ENCODE measurements around the gene TMEM204. TPM values are rescaled to one million over a fixed set of nuclear protein-coding genes. Genes with fewer than 3 reads are reported as not detected.

Gene TMEM204
- total RNA-seq, 2 experiments from 2014 or later, result 12.6 to 17.5 TPM

DNA sequence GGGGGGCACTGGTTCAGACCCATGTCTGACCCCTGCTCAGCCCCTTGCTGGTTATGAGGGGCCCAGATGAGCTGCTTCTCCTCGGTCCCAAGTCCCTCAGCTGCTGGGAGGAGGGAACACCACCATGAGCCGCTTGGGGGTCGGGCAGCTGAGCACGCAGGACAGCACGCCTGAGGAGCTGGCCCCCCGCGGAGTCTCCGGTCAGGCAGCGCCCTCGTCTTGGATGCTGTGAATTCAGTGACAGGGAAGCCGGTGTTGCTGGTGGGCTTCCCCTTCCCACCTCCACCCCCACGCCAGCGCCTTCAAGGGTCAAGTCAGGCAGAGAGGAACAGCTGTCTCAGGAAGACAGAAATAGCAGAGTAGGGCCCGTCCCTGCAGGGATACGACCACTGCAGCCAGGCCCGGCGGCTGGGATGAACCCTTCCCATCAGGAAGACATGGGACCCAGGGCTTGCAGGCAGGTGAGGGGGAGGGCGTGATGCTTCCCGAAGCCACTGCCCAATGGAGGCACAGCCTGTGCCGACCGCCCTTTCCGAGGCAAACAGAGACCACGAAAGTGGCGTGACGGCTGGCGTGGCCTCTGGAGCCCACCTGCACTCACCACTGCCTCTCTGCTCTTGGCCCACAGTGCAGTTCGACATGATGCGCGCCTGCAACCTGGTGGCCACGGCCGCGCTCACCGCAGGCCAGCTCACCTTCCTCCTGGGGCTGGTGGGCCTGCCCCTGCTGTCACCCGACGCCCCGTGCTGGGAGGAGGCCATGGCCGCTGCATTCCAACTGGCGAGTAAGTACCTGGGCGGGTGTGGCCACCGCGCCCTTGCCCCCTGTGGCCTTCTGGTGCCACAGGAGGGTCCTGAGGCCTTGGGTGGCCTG is 8.1 kb downstream of the TMEM204 start:
- Mint-ChIP-seq H3K4me1 (peaks cover 82% of the 10 kb centered on the region), H3K4me3 (no peak overlapping the region), H3K9me3 (ENCODE audit: low read depth) (no peaks in the 10 kb centered on the region), H3K36me3 (ENCODE audit: low read depth) (peaks cover 44% of the 10 kb centered on the region), H3K27ac (peak overlapping the region; percentile 51), H3K27me3 (no peaks in the 10 kb centered on the region)
- ATAC-seq (no peak), DNase-seq (no peak)
- intact Hi-C loops (cut with DNase I, micrococcal nuclease), result loop anchor here (2.0 to 10.0 kb wide), 5 partner anchors 121 to 233 kb away; partner anchors contain the start of genes EME2 (in 1 of the 2), MAPK8IP3 (in 1 of the 2), MRPS34 (in 1 of the 2) and UBE2I (in 1 of the 2)
- ChIA-PET POLR2A (no interaction called here), CTCF (interaction anchor here (0.5 kb wide), 1 partner anchor 267 kb away, joined by 3 read pairs; no protein-coding TSS in a partner anchor)

DNA sequence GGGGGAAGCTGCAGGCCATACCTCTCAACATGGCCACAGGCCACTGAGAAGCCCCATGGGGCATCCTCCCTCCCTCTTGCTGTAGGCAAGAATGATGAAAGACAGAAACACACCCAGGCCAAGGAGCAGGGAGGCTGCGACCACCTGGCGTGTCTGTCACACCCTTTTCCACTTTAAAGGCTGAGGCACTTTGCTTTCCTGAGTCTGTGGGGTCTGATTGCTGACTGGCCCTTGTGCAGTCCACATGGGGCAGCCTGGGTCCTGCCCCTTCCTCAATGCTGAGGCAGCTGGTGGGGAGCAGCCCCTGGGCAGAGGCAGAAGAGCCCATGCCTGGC is 8.7 kb downstream of the TMEM204 start:
- peak overlapping the region; percentile 99 for H3K27ac Mint-ChIP-seq
- ATAC-seq, result no peak
- intact Hi-C loops (cut with DNase I, micrococcal nuclease), result loop anchor here (2.0 to 10.0 kb wide), 5 partner anchors 121 to 233 kb away; partner anchors contain the start of genes EME2 (in 1 of the 2), MAPK8IP3 (in 1 of the 2), MRPS34 (in 1 of the 2) and UBE2I (in 1 of the 2)
- peaks cover 82% of the 10 kb centered on the region for H3K4me1 Mint-ChIP-seq
- H3K27me3 Mint-ChIP-seq, result no peaks in the 10 kb centered on the region
- ChIA-PET POLR2A (no interaction called here), CTCF (interaction anchor here (0.5 kb wide), 1 partner anchor 268 kb away, joined by 3 read pairs; no protein-coding TSS in a partner anchor)
- no peaks in the 10 kb centered on the region for H3K9me3 Mint-ChIP-seq (ENCODE audit: low read depth)
- DNase-seq, result no peak
- H3K4me3 Mint-ChIP-seq, result no peak overlapping the region
- H3K36me3 Mint-ChIP-seq (ENCODE audit: low read depth), result peaks cover 42% of the 10 kb centered on the region

DNA sequence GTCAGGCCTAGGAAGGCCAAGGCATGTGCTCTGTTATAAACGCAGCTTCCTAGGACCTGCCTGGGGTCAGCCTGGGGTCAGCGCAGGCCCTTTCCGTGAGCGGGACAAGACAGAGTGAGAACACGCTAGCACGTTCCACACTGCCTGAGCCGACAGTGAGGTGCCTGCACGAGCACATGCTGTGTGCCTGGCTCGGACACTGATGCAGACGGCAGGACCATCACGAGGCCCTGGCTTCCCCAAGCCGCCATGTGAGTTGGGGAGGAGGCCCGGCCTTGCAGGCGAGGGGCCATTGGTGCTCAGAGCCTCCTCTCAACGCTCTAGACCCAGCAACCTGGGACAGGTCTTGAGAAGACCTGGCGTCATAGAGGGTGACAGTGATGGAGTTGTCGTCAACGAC is 9.1 kb downstream of the TMEM204 start:
- DNase-seq (no peak), ATAC-seq (no peak)
- Mint-ChIP-seq H3K4me1 (peaks cover 80% of the 10 kb centered on the region), H3K27me3 (no peaks in the 10 kb centered on the region), H3K36me3 (ENCODE audit: low read depth) (peaks cover 38% of the 10 kb centered on the region), H3K27ac (peak overlapping the region; percentile 99), H3K4me3 (no peak overlapping the region), H3K9me3 (ENCODE audit: low read depth) (no peaks in the 10 kb centered on the region)
- POLR2A ChIA-PET, result no interaction called here
- CTCF ChIA-PET, result interaction anchor here (0.5 kb wide), 1 partner anchor 268 kb away, joined by 3 read pairs; no protein-coding TSS in a partner anchor
- intact Hi-C loops (cut with DNase I, micrococcal nuclease), result loop anchor here (2.0 to 10.0 kb wide), 5 partner anchors 122 to 234 kb away; partner anchors contain the start of genes EME2 (in 1 of the 2), MAPK8IP3 (in 1 of the 2), MRPS34 (in 1 of the 2) and UBE2I (in 1 of the 2)

DNA sequence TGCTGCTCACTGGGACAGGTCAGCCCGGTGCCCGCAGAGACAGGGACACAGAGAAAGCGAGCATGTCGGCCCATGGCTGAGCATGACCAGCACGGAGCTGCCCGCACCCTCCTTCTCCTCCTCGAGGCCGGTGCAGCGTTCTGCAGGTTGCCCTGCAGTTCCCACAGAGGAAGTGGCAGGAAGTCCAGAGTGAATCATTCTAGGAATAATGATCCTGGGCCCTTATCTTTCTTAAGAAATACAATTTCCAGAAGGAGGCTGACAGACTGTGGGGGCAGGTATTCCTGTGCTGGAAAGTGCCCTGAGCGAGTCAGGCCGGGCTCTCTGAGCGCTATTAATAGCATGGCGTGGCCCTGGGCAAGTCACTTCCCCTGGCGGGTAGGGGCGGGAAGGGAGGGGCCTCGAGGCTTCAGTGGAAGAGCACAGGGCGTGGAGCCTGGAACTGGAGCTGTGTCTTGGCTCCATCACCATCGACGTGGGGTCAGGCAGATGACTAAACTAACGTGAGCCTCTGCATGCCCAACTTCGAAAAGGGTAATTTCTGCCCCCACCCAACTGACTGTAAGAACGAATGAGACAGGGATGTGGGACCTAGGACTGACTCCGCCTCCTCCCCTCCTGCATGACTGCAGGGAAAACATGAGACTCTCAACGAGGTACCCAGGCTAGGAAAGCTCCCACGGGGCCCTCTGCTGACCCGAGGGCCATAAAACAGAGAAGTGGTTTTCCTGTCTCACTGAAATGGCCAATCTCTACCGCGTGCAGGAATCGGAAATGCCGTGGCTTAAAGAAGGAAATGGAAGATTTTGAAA is 9.8 kb downstream of the TMEM204 start:
- intact Hi-C loops (cut with DNase I, micrococcal nuclease), result loop anchor here (1.0 to 10.0 kb wide), 9 partner anchors 8 to 234 kb away; partner anchors contain the start of genes CLCN7 (in 1 of the 2), CRAMP1 (in 1 of the 2), EME2 (in 1 of the 2) and IFT140 (in 1 of the 2)
- Mint-ChIP-seq H3K27ac (peak overlapping the region; percentile 99), H3K9me3 (ENCODE audit: low read depth) (no peaks in the 10 kb centered on the region), H3K36me3 (ENCODE audit: low read depth) (peaks cover 31% of the 10 kb centered on the region), H3K27me3 (no peaks in the 10 kb centered on the region), H3K4me3 (peak overlapping the region; percentile 71), H3K4me1 (peaks cover 78% of the 10 kb centered on the region)
- ATAC-seq (peak; percentile 85), DNase-seq (peak; percentile 84)
- CTCF ChIA-PET, result interaction anchor here (0.7 to 1.0 kb wide), 2 partner anchors 15 to 245 kb away, joined by 3 read pairs; no protein-coding TSS in a partner anchor
- POLR2A ChIA-PET, result no interaction called here

DNA sequence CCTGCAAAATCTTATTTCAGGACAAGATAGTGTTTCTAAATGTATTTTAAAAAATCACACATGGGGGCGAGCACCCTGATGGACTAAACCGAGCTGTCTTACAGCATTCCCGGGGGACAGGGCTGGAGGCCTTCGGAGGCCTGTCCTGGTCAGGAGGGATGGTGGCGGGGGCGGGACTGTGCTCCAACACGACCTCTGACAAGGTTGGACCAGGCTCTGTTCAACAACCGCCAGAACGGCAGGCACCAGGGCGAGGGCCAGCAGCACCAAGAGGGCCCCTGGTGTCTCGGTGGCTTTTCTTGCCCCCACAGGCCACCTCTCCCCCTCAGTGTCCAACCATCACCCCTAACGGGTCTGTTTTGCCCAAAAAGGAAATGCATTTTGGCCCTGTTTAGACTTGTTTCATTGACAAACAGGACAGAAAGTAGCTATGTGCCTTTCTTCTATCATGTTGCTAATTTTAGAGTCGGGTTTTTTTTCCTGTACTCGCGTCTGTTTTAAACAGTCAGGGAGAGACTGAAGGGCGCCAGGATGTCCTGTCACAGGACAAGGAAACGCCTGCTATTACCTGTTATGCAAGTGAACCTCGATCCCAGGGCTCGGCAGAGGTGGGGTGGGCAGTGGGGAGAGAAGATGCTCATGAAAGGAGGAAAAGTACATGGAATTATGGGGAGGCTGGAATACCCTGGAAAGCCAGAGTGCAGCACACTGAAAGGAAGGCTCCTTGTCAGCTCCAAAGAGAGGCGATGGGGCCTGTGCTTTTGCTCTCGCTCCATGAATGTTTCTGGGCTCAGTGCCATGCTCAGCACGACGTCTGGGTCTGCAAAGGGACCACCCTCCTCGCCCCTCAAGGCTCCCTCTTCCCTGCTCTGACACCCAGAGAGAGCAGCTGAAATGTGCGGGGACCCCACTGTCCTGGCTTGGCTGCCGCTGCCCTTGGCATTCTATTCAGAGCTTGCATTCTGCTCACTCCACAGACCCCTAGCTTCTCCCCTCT is 11.9 kb downstream of the TMEM204 start:
- intact Hi-C loops (cut with DNase I, micrococcal nuclease), result loop anchor here in 1 of 2 experiments (10.0 kb wide), 1 partner anchor 181 kb away; no protein-coding TSS in a partner anchor
- ChIA-PET POLR2A (no interaction called here), CTCF (no interaction called here)
- Mint-ChIP-seq H3K36me3 (ENCODE audit: low read depth) (peaks cover 27% of the 10 kb centered on the region), H3K4me1 (peaks cover 74% of the 10 kb centered on the region), H3K9me3 (ENCODE audit: low read depth) (no peaks in the 10 kb centered on the region), H3K27me3 (no peaks in the 10 kb centered on the region), H3K4me3 (peak overlapping the region; percentile 11), H3K27ac (peak overlapping the region; percentile 99)
- ATAC-seq (no peak), DNase-seq (no peak)

DNA sequence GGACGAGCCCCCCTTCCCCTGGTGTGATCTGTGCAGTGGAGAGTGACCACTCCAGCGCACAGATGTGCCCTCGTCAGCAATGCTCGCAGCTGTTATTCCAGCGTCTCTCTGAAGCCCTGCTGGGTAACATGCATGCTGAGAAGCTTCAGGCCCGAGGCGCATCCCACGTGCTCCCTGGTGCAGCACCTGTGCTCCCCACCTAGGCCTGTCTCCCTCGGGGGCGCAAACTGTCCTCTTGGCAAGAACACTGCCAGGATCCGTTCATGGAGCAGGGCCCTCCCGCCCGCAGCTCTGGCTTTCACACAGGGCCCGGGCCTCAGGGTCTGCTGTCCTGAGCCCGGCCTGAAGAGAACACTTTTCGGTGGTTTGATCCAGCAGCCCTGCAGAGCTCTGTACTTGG is 13.0 kb downstream of the TMEM204 start:
- Mint-ChIP-seq H3K27me3 (no peaks in the 10 kb centered on the region), H3K4me1 (peaks cover 71% of the 10 kb centered on the region), H3K4me3 (no peak overlapping the region), H3K9me3 (ENCODE audit: low read depth) (no peaks in the 10 kb centered on the region), H3K36me3 (ENCODE audit: low read depth) (peaks cover 27% of the 10 kb centered on the region), H3K27ac (peak overlapping the region; percentile 37)
- DNase-seq, result no peak
- POLR2A ChIA-PET, result no interaction called here
- intact Hi-C loops (cut with DNase I, micrococcal nuclease), result loop anchor here in 1 of 2 experiments (10.0 kb wide), 1 partner anchor 182 kb away; no protein-coding TSS in a partner anchor
- CTCF ChIA-PET, result no interaction called here
- ATAC-seq, result no peak

DNA sequence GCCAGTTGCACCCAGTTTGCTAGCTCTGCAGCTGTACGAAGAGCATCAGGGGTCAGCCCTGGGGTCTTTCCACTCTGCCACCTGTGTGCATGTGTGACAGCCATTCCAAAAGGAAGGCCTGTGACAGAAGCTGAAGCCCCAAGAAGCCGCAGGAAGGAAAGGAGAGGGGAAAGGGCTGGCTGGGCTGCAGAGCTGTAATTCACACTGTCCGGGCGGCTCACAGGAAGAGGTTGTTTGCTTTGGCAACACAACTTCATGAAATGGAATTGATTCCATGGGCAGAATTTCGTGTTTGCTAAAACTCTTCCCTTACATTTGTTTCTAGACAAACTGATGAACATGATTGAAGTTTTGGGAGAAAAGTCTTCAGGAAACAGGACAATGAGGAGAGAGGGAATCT is 14.8 kb downstream of the TMEM204 start:
- intact Hi-C loops (cut with DNase I, micrococcal nuclease), result loop anchor here in 1 of 2 experiments (10.0 kb wide), 1 partner anchor 183 kb away; no protein-coding TSS in a partner anchor
- peak overlapping the region; percentile 34 for H3K27ac Mint-ChIP-seq
- H3K36me3 Mint-ChIP-seq (ENCODE audit: low read depth), result peaks cover 28% of the 10 kb centered on the region
- no peak for DNase-seq
- no peak overlapping the region for H3K4me3 Mint-ChIP-seq
- H3K27me3 Mint-ChIP-seq, result no peaks in the 10 kb centered on the region
- ChIA-PET CTCF (no interaction called here), POLR2A (no interaction called here)
- no peak for ATAC-seq
- peaks cover 58% of the 10 kb centered on the region for H3K4me1 Mint-ChIP-seq
- no peaks in the 10 kb centered on the region for H3K9me3 Mint-ChIP-seq (ENCODE audit: low read depth)

DNA sequence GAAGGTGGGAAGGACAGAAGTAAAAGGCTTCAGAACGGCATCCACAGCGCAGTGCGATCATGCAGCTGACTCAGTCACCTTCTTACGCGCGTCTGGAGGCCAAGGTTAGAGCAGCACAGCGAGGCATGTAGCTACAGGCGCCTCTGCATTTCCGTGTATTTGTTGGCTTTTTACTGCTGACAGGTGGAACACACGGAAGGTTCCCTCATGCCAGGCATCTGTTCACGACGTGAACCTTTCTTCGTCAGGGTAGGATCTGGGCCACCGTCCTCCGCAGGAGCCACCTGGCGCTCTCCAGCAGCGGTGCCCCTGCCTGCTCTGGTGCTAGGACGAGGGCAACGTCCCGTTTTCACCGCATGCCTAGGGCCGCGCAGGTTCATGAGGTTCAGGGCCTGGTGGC is 15.3 kb downstream of the TMEM204 start:
- Mint-ChIP-seq H3K27me3 (no peaks in the 10 kb centered on the region), H3K36me3 (ENCODE audit: low read depth) (peaks cover 24% of the 10 kb centered on the region), H3K9me3 (ENCODE audit: low read depth) (no peaks in the 10 kb centered on the region), H3K27ac (peak overlapping the region; percentile 34), H3K4me3 (no peak overlapping the region), H3K4me1 (peaks cover 53% of the 10 kb centered on the region)
- POLR2A ChIA-PET, result interaction anchor here (0.5 kb wide), 1 partner anchor 10 kb away, joined by 3 read pairs; no protein-coding TSS in a partner anchor
- intact Hi-C loops (cut with DNase I, micrococcal nuclease), result loop anchor here in 1 of 2 experiments (10.0 kb wide), 1 partner anchor 184 kb away; no protein-coding TSS in a partner anchor
- no peak for ATAC-seq
- DNase-seq, result no peak
- CTCF ChIA-PET, result no interaction called here

DNA sequence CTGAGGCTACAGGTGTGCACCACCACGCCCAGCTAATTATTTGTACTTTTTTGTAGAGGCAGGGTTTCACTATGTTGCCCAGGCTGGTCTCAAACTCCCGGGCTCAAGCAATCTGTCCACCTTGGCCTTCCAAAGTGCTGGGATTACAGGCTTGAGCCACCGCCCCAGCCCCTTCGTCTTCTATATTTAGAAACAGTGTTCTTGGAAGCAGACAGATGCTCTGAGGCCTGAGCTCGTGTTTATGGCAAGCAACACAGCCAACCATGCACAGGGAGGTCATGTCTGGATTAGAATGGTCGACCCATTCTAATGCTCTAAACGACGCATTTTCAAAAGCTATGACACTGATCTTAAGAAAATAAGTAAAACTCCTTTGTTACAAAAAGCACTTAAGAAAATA is 16.6 kb downstream of the TMEM204 start:
- ChIA-PET CTCF (interaction anchor here (0.6 to 0.7 kb wide), 2 partner anchors 24 to 123 kb away, joined by 3 to 5 read pairs; no protein-coding TSS in a partner anchor), POLR2A (no interaction called here)
- Mint-ChIP-seq H3K36me3 (ENCODE audit: low read depth) (peaks cover 26% of the 10 kb centered on the region), H3K4me1 (peaks cover 40% of the 10 kb centered on the region), H3K9me3 (ENCODE audit: low read depth) (no peaks in the 10 kb centered on the region), H3K4me3 (no peak overlapping the region), H3K27ac (peak overlapping the region; percentile 59), H3K27me3 (no peaks in the 10 kb centered on the region)
- ATAC-seq (no peak), DNase-seq (no peak)
- intact Hi-C loops (cut with DNase I, micrococcal nuclease), result no loop called here

DNA sequence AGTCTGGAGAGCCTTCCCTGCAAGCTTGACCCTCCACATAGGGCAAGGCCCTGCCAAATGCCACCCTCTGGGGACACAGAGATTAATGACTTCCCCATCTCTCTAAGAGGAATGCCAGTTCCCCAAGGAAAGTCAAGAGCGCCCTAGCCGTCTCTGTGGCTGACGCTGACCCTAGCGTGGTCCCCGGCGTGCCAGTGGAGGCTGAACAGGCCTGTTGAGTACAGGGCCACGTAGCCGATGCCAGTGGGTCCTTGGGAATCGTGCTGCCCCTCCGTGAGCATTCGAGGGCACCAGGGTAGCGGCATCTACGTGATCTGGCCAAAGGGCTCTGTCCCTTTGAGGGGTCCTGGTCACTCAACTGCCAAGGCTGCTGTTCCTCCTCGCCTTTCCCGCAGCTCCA is 17.2 kb downstream of the TMEM204 start:
- DNase-seq (no peak), ATAC-seq (no peak)
- Mint-ChIP-seq H3K9me3 (ENCODE audit: low read depth) (no peaks in the 10 kb centered on the region), H3K4me3 (no peak overlapping the region), H3K27me3 (no peaks in the 10 kb centered on the region), H3K27ac (no peak overlapping the region), H3K36me3 (ENCODE audit: low read depth) (peaks cover 22% of the 10 kb centered on the region), H3K4me1 (peaks cover 34% of the 10 kb centered on the region)
- ChIA-PET CTCF (interaction anchor here (0.6 to 0.7 kb wide), 2 partner anchors 24 to 123 kb away, joined by 3 to 5 read pairs; no protein-coding TSS in a partner anchor), POLR2A (no interaction called here)
- intact Hi-C loops (cut with DNase I, micrococcal nuclease), result no loop called here
